Trophoblast cell (in vitro differentiated cells and primary cell): ENCODE data around the gene LIPG.
A peak's percentile ranks its signal among the peaks of the same experiment; 100 is the strongest.

Source experiments
- DNase-seq, 2 donors: peaks; one replicate each; pipeline ENCODE4 v3.0.0-alpha.2; 2016
- H2AFZ ChIP-seq: 2 replicates; pipeline ENCODE4 v1.6.1; 2013; ENCODE audit warnings: low read length, moderate library complexity, mild to moderate bottlenecking; ENCODE audit not compliant: insufficient read depth, poor library complexity
- H2AK5ac ChIP-seq: 2 replicates; pipeline ENCODE4 v1.6.1; 2013; ENCODE audit warnings: mild to moderate bottlenecking, low read length
- H2BK120ac ChIP-seq: 2 replicates; pipeline ENCODE4 v1.6.1; 2013; ENCODE audit warnings: low read length, mild to moderate bottlenecking, moderate library complexity; ENCODE audit not compliant: insufficient read depth, poor library complexity
- H2BK12ac ChIP-seq: 2 replicates; pipeline ENCODE4 v1.6.1; 2013; ENCODE audit warnings: mild to moderate bottlenecking, low read length, moderate library complexity
- H2BK5ac ChIP-seq: 2 replicates; pipeline ENCODE4 v1.6.1; 2013; ENCODE audit warnings: low read length, low read depth, moderate library complexity, mild to moderate bottlenecking; ENCODE audit not compliant: poor library complexity
- H3K14ac ChIP-seq: 2 replicates; pipeline ENCODE4 v1.6.1; 2013; ENCODE audit warnings: mild to moderate bottlenecking, low read length
- H3K18ac ChIP-seq: 2 replicates; pipeline ENCODE4 v1.6.1; 2013; ENCODE audit warnings: mild to moderate bottlenecking, low read length
- H3K23ac ChIP-seq: 2 replicates; pipeline ENCODE4 v1.6.1; 2013; ENCODE audit warnings: low read length
- H3K27ac ChIP-seq: 2 replicates; pipeline ENCODE4 v1.5.1; 2013; ENCODE audit warnings: low read depth, mild to moderate bottlenecking, inconsistent platforms, low read length, moderate library complexity
- H3K27me3 ChIP-seq: 2 replicates; pipeline ENCODE4 v1.6.1; 2013; ENCODE audit warnings: inconsistent platforms, mild to moderate bottlenecking, low read length, moderate library complexity; ENCODE audit not compliant: insufficient read depth
- H3K36me3 ChIP-seq, 2 experiments: 1 replicate in 1 of 2; 2 replicates in 1 of 2; pipeline ENCODE4 v1.6.1; 2013; ENCODE audit warnings: low read length in 2 of 2, mild to moderate bottlenecking in 2 of 2, moderate library complexity in 1 of 2; ENCODE audit not compliant: insufficient read depth in 2 of 2, control insufficient read depth in 1 of 2
- H3K4ac ChIP-seq: 2 replicates; pipeline ENCODE4 v1.6.1; 2013; ENCODE audit warnings: low read depth, mild to moderate bottlenecking, low read length, moderate library complexity
- H3K4me1 ChIP-seq, 2 experiments: 1 replicate in 1 of 2; 2 replicates in 1 of 2; pipeline ENCODE4 v1.6.1; 2013; ENCODE audit warnings: low read length in 2 of 2, mild to moderate bottlenecking in 2 of 2, moderate library complexity in 1 of 2; ENCODE audit not compliant: insufficient read depth in 2 of 2, control insufficient read depth in 1 of 2
- H3K4me2 ChIP-seq: 2 replicates; pipeline ENCODE4 v1.6.1; 2013; ENCODE audit warnings: inconsistent platforms, mild to moderate bottlenecking, low read length, moderate library complexity
- H3K4me3 ChIP-seq: 2 replicates; pipeline ENCODE4 v1.5.1; 2013; ENCODE audit warnings: mild to moderate bottlenecking, low read depth, low read length, inconsistent platforms
- H3K79me1 ChIP-seq: one replicate; pipeline ENCODE4 v1.6.1; 2013; ENCODE audit warnings: low read length
- H3K79me2 ChIP-seq: 2 replicates; pipeline ENCODE4 v1.6.1; 2013; ENCODE audit warnings: low read length, mild to moderate bottlenecking; ENCODE audit not compliant: control insufficient read depth, insufficient read depth, poor library complexity
- H3K9ac ChIP-seq: 2 replicates; pipeline ENCODE4 v1.6.1; 2013; ENCODE audit warnings: mild to moderate bottlenecking, low read length
- H3K9me3 ChIP-seq: 2 replicates; pipeline ENCODE4 v1.6.1; 2013; ENCODE audit warnings: low read depth, mild to moderate bottlenecking, control low read depth, inconsistent platforms, low read length; ENCODE audit not compliant: insufficient read depth
- H4K12ac ChIP-seq: 2 replicates; pipeline ENCODE4 v1.6.1; 2013; ENCODE audit warnings: low read depth, mild to moderate bottlenecking, low read length, moderate library complexity
- H4K8ac ChIP-seq: 2 replicates; pipeline ENCODE4 v1.6.1; 2013; ENCODE audit warnings: low read depth, mild to moderate bottlenecking, low read length, moderate library complexity
- H4K91ac ChIP-seq: one replicate; pipeline ENCODE4 v1.6.1; 2013; ENCODE audit warnings: low read depth, mild to moderate bottlenecking, low read length, moderate library complexity
- WGBS: extraction: QIAGEN DNeasy Blood & Tissue Kit; methylation state at CpG from one replicate; pipeline ENCODE4 v1.1.7; 2013; ENCODE audit warnings: missing lambda C conversion rate; ENCODE audit not compliant: insufficient read length, insufficient coverage; ENCODE audit errors: extremely low coverage; 5-methylcytosine and 5-hydroxymethylcytosine counted together

Gene LIPG

DNA sequence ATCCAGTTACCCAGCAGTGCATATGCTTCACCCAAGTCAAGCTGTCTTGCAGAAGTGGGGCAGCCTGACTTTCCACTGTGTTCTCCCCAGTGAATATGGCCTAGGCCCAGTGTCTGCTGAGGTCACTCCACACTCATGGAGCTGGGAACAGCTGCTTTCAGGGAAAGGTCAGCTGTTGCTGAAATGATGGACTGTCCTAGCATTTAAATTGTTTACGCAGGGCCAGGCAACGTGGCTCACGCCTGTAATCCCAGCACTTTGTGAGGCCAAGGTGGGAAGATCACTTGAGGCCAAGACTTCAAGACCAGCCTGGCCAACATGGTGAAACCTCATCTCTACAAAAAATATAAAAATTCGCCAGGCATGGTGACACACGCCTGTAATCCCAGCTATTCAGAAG is 86.5 kb downstream of the LIPG start:
- H4K12ac ChIP-seq, result no peak overlapping the region
- H3K23ac ChIP-seq, result no peak overlapping the region
- DNase-seq, result peak; percentile 51 to 60
- no peak overlapping the region for H3K9ac ChIP-seq
- H3K27ac ChIP-seq, result no peak overlapping the region
- no CpG with 5 or more reads among the region's 5 CpGs for WGBS
- H4K91ac ChIP-seq, result no peak overlapping the region
- no peak overlapping the region for H3K4ac ChIP-seq
- peaks cover 1% of the 10 kb centered on the region for H3K79me2 ChIP-seq
- H3K36me3 ChIP-seq, result no peaks in the 10 kb centered on the region
- H3K4me3 ChIP-seq, result no peak overlapping the region
- H3K4me2 ChIP-seq, result no peak overlapping the region
- peaks cover 2% of the 10 kb centered on the region in 2 experiments for H3K4me1 ChIP-seq
- H2BK120ac ChIP-seq, result no peak overlapping the region
- H3K9me3 ChIP-seq, result no peaks in the 10 kb centered on the region
- no peaks in the 10 kb centered on the region for H3K79me1 ChIP-seq
- H2BK12ac ChIP-seq, result no peak overlapping the region
- no peak overlapping the region for H2AK5ac ChIP-seq
- no peak overlapping the region for H3K14ac ChIP-seq
- H4K8ac ChIP-seq, result no peak overlapping the region
- no peak overlapping the region for H3K18ac ChIP-seq
- no peaks in the 10 kb centered on the region for H3K27me3 ChIP-seq
- H2BK5ac ChIP-seq, result no peak overlapping the region
- no peak overlapping the region for H2AFZ ChIP-seq
